GM23338 (cell line): ENCODE measurements around the gene LONRF2. TPM values are rescaled to one million over a fixed set of nuclear protein-coding genes. Genes with fewer than 3 reads are reported as not detected.

Source experiments
- ATAC-seq: fragments of 200-7000 bp; cut with Tn5 transposase; 3 replicates; pipeline ENCODE4 v1.9.1; 2020
- DNase-seq: peaks from one replicate; pipeline ENCODE4 v3.0.0-alpha.2; 2015; ENCODE audit warnings: low spot score
- H2AFZ ChIP-seq: fragments of 200-600 bp; sonication (generic); 2 replicates; pipeline ENCODE4 v1.8.0; 2016; ENCODE audit warnings: antibody characterized with exemption, mild to moderate bottlenecking, moderate library complexity
- H3F3A ChIP-seq: fragments of 200-600 bp; sonication (generic); replicated peaks from 2 replicates; pipeline ENCODE4 v1.8.0; 2017; ENCODE audit warnings: antibody characterized with exemption, mixed run types, low read depth
- H3K27ac ChIP-seq: fragments of 200-600 bp; sonication (generic); 2 replicates; pipeline ENCODE4 v1.6.1; 2016; ENCODE audit warnings: low read depth
- H3K27me3 ChIP-seq: fragments of 200-600 bp; sonication (generic); 2 replicates; pipeline ENCODE4 v1.8.0; 2016; ENCODE audit warnings: mild to moderate bottlenecking, mixed run types, moderate library complexity; ENCODE audit not compliant: insufficient read depth
- H3K36me3 ChIP-seq: fragments of 200-600 bp; sonication (generic); 2 replicates; pipeline ENCODE4 v1.8.0; 2016; ENCODE audit warnings: mild to moderate bottlenecking; ENCODE audit not compliant: insufficient read depth
- H3K4me1 ChIP-seq: fragments of 200-600 bp; sonication (generic); 2 replicates; pipeline ENCODE4 v1.8.0; 2016; ENCODE audit warnings: mild to moderate bottlenecking, moderate library complexity; ENCODE audit not compliant: insufficient read depth
- H3K4me2 ChIP-seq: fragments of 200-600 bp; sonication (generic); 2 replicates; pipeline ENCODE4 v1.7.1; 2017; ENCODE audit warnings: mixed run types
- H3K4me3 ChIP-seq: fragments of 200-600 bp; sonication (generic); 2 replicates; pipeline ENCODE4 v1.6.1; 2016; ENCODE audit warnings: mixed run types
- H3K79me2 ChIP-seq: fragments of 200-600 bp; sonication (generic); replicated peaks from 2 replicates; pipeline ENCODE4 v1.8.0; 2017; ENCODE audit warnings: mild to moderate bottlenecking; ENCODE audit not compliant: insufficient read depth
- H3K9me2 ChIP-seq: fragments of 200-600 bp; sonication (generic); 2 replicates; pipeline ENCODE4 v1.8.0; 2017; ENCODE audit not compliant: insufficient read depth
- H4K20me1 ChIP-seq: fragments of 200-600 bp; sonication (generic); replicated peaks from 2 replicates; pipeline ENCODE4 v1.8.0; 2017; ENCODE audit warnings: mild to moderate bottlenecking; ENCODE audit not compliant: insufficient read depth
- H3K27ac Mint-ChIP-seq: 2 replicates; pipeline ENCODE4 v1.8.0; 2020; ENCODE audit warnings: inconsistent platforms, mild to moderate bottlenecking, moderate library complexity, mixed read lengths
- H3K27me3 Mint-ChIP-seq: 3 replicates; pipeline ENCODE4 v1.8.0; 2022; ENCODE audit warnings: low read depth, mild to moderate bottlenecking, moderate library complexity, mixed read lengths, inconsistent platforms; ENCODE audit not compliant: insufficient read depth, poor library complexity
- H3K36me3 Mint-ChIP-seq: 3 replicates; pipeline ENCODE4 v1.8.0; 2021; ENCODE audit warnings: low read depth, mild to moderate bottlenecking, inconsistent platforms, moderate library complexity, mixed read lengths
- H3K4me1 Mint-ChIP-seq: 3 replicates; pipeline ENCODE4 v1.8.0; 2020; ENCODE audit warnings: mild to moderate bottlenecking, inconsistent platforms, mixed read lengths
- H3K4me3 Mint-ChIP-seq: 3 replicates; pipeline ENCODE4 v1.8.0; 2021; ENCODE audit warnings: moderate library complexity, mild to moderate bottlenecking, inconsistent platforms, mixed read lengths
- H3K9me3 Mint-ChIP-seq: 3 replicates; pipeline ENCODE4 v1.8.0; 2020; ENCODE audit warnings: moderate library complexity, mild to moderate bottlenecking, inconsistent platforms, mixed read lengths
- CREB1 ChIP-seq: fragments of 250-450 bp; sonication (Bioruptor Pico); IDR thresholded peaks from 2 replicates; pipeline ENCODE4 v1.5.0; 2020; ENCODE audit warnings: low read depth, mild to moderate bottlenecking, moderate library complexity
- EZH2phosphoT487 ChIP-seq: fragments of 200-600 bp; sonication (generic); IDR thresholded peaks from one replicate; pipeline ENCODE4 v1.8.1; 2018; ENCODE audit warnings: antibody characterized with exemption; ENCODE audit not compliant: unreplicated experiment
- JUNB ChIP-seq: IDR thresholded peaks from one replicate; pipeline ENCODE4 v1.6.1; 2016; ENCODE audit warnings: antibody characterized with exemption; ENCODE audit not compliant: unreplicated experiment
- NANOG ChIP-seq: IDR thresholded peaks from 2 replicates; pipeline ENCODE4 v1.6.1; 2016; ENCODE audit warnings: antibody characterized with exemption, borderline replicate concordance
- POLR2AphosphoS5 ChIP-seq: IDR thresholded peaks from 2 replicates; pipeline ENCODE4 v1.6.1; 2016; ENCODE audit warnings: antibody characterized with exemption, low read depth
- ZNF331 ChIP-seq: fragments of 250-450 bp; sonication (Bioruptor Pico); IDR thresholded peaks from 2 replicates; pipeline ENCODE4 v1.5.0; 2020; ENCODE audit warnings: low read depth, mild to moderate bottlenecking, moderate library complexity
- polyA plus RNA-seq: library from polyadenylated mRNA; unstranded; fragments of >200 nt; fragmentation: Nextera tagmentation; extraction: Ambion mirVana; gene quantifications from 2 replicates; pipeline ENCODE4 v1.2.1, GENCODE V29; 2016
- total RNA-seq: library from RNA; depleted of rRNA; stranded (reverse); fragments of >200 nt; shearing (Covaris generic); gene quantifications from 2 replicates; pipeline ENCODE4 v1.2.3, GENCODE V29; 2014
- TF ChIP-seq, protein P1 (sequence below): IDR thresholded peaks from 2 replicates; pipeline ENCODE4 v1.6.1; 2016; ENCODE audit warnings: antibody characterized with exemption
- TF ChIP-seq, protein P2 (sequence below): fragments of 250-450 bp; sonication (Bioruptor Pico); IDR thresholded peaks from 2 replicates; pipeline ENCODE4 v1.5.0; 2020; ENCODE audit warnings: mild to moderate bottlenecking, moderate library complexity

Gene LONRF2
- total and polyA plus RNA-seq, 2 experiments from 2014 or later: 0.05 to 0.24 TPM

DNA sequence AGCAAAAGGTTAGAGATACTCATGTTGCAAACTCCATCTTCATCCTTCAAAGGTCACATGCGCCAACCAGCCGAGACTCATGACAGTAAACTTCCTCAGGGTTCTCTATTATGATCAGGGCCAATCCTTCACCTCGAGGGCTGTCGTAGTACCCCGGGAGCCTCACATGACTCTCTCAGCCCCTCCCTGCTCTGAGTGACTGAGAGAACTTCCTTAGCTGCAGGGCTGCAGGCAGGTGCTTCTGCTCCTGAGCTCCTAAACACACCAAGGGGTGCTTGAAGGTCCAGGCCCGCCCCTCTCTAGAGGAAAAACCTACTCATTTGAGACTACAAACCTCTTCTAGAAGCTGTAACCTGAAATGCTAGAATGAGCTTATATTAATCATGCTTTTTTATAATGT, 48.2 kb downstream of the LONRF2 start:
- Histone ChIP-seq H3F3A (no peaks in the 10 kb centered on the region), H3K27me3 (no peaks in the 10 kb centered on the region), H3K27ac (no peak overlapping the region), H3K4me2 (no peak overlapping the region), H3K4me3 (no peak overlapping the region), H3K4me1 (no peaks in the 10 kb centered on the region), H2AFZ (no peak overlapping the region), H3K36me3 (no peaks in the 10 kb centered on the region), H3K9me2 (peaks cover 7% of the 10 kb centered on the region; the same call in 1 of the 2 replicates), H4K20me1 (no peaks in the 10 kb centered on the region), H3K79me2 (no peaks in the 10 kb centered on the region)
- Mint-ChIP-seq H3K4me1 (no peaks in the 10 kb centered on the region), H3K27ac (no peak overlapping the region), H3K27me3 (peaks cover 7% of the 10 kb centered on the region), H3K9me3 (peaks cover 6% of the 10 kb centered on the region), H3K36me3 (no peaks in the 10 kb centered on the region), H3K4me3 (no peak overlapping the region)
- ATAC-seq (peak; percentile 78), DNase-seq (no peak)
- TF ChIP-seq NANOG: no peak
- no peak for TF ChIP-seq JUNB
- no peak for TF ChIP-seq EZH2phosphoT487
- TF ChIP-seq ZNF331: no peak
- TF ChIP-seq, protein P1, sequence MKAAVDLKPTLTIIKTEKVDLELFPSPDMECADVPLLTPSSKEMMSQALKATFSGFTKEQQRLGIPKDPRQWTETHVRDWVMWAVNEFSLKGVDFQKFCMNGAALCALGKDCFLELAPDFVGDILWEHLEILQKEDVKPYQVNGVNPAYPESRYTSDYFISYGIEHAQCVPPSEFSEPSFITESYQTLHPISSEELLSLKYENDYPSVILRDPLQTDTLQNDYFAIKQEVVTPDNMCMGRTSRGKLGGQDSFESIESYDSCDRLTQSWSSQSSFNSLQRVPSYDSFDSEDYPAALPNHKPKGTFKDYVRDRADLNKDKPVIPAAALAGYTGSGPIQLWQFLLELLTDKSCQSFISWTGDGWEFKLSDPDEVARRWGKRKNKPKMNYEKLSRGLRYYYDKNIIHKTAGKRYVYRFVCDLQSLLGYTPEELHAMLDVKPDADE: no peak
- no peak for TF ChIP-seq CREB1 (CRISPR knock-in tag)
- TF ChIP-seq POLR2AphosphoS5: no peak
- TF ChIP-seq, protein P2, sequence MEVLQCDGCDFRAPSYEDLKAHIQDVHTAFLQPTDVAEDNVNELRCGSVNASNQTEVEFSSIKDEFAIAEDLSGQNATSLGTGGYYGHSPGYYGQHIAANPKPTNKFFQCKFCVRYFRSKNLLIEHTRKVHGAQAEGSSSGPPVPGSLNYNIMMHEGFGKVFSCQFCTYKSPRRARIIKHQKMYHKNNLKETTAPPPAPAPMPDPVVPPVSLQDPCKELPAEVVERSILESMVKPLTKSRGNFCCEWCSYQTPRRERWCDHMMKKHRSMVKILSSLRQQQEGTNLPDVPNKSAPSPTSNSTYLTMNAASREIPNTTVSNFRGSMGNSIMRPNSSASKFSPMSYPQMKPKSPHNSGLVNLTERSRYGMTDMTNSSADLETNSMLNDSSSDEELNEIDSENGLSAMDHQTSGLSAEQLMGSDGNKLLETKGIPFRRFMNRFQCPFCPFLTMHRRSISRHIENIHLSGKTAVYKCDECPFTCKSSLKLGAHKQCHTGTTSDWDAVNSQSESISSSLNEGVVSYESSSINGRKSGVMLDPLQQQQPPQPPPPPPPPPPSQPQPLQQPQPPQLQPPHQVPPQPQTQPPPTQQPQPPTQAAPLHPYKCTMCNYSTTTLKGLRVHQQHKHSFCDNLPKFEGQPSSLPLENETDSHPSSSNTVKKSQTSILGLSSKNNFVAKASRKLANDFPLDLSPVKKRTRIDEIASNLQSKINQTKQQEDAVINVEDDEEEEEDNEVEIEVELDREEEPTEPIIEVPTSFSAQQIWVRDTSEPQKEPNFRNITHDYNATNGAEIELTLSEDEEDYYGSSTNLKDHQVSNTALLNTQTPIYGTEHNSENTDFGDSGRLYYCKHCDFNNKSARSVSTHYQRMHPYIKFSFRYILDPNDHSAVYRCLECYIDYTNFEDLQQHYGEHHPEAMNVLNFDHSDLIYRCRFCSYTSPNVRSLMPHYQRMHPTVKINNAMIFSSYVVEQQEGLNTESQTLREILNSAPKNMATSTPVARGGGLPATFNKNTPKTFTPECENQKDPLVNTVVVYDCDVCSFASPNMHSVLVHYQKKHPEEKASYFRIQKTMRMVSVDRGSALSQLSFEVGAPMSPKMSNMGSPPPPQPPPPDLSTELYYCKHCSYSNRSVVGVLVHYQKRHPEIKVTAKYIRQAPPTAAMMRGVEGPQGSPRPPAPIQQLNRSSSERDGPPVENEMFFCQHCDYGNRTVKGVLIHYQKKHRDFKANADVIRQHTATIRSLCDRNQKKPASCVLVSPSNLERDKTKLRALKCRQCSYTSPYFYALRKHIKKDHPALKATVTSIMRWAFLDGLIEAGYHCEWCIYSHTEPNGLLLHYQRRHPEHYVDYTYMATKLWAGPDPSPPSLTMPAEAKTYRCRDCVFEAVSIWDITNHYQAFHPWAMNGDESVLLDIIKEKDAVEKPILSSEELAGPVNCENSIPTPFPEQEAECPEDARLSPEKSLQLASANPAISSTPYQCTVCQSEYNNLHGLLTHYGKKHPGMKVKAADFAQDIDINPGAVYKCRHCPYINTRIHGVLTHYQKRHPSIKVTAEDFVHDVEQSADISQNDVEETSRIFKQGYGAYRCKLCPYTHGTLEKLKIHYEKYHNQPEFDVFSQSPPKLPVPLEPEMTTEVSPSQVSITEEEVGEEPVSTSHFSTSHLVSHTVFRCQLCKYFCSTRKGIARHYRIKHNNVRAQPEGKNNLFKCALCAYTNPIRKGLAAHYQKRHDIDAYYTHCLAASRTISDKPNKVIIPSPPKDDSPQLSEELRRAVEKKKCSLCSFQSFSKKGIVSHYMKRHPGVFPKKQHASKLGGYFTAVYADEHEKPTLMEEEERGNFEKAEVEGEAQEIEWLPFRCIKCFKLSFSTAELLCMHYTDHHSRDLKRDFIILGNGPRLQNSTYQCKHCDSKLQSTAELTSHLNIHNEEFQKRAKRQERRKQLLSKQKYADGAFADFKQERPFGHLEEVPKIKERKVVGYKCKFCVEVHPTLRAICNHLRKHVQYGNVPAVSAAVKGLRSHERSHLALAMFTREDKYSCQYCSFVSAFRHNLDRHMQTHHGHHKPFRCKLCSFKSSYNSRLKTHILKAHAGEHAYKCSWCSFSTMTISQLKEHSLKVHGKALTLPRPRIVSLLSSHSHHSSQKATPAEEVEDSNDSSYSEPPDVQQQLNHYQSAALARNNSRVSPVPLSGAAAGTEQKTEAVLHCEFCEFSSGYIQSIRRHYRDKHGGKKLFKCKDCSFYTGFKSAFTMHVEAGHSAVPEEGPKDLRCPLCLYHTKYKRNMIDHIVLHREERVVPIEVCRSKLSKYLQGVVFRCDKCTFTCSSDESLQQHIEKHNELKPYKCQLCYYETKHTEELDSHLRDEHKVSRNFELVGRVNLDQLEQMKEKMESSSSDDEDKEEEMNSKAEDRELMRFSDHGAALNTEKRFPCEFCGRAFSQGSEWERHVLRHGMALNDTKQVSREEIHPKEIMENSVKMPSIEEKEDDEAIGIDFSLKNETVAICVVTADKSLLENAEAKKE: no peak
